H1 (cell line): Measurements from ENCODE around the gene CCDC137. TPM values are rescaled to one million over a fixed set of nuclear protein-coding genes. Genes with fewer than 3 reads are reported as not detected.

Experiments
- ASH2L ChIP-seq: fragments of 200-600, 300-600 bp; sonication (generic); IDR thresholded peaks from one replicate; pipeline ENCODE4 v1.7.1; 2017; ENCODE audit warnings: low read length
- ATF2 ChIP-seq: IDR thresholded peaks from 2 replicates; pipeline ENCODE4 v1.6.1; 2012; ENCODE audit warnings: low read length, inconsistent platforms
- BACH1 ChIP-seq: IDR thresholded peaks from 2 replicates; pipeline ENCODE4 v1.6.1; 2012; ENCODE audit warnings: low read length, improper control_type of control experiment
- CBX5 ChIP-seq: fragments of 300-800, 300-1000 bp; sonication (generic); IDR thresholded peaks from 2 replicates; pipeline ENCODE4 v1.7.1; 2016; ENCODE audit warnings: antibody characterized with exemption, low read length, low read depth
- CEBPB ChIP-seq: IDR thresholded peaks from 2 replicates; pipeline ENCODE4 v1.6.1; 2012; ENCODE audit warnings: low read depth, low read length
- CHD2 ChIP-seq: IDR thresholded peaks from 2 replicates; pipeline ENCODE4 v1.6.1; 2012; ENCODE audit warnings: low read length, improper control_type of control experiment
- CTBP2 ChIP-seq: IDR thresholded peaks from 2 replicates; pipeline ENCODE4 v1.7.0; 2011; ENCODE audit warnings: borderline replicate concordance, mild to moderate bottlenecking, moderate library complexity, mixed read lengths, low read length; ENCODE audit not compliant: insufficient read depth, insufficient read length
- EGR1 ChIP-seq: IDR thresholded peaks from 2 replicates; pipeline ENCODE4 v1.6.1; 2011; ENCODE audit warnings: low read depth, low read length, borderline replicate concordance
- GTF2F1 ChIP-seq: IDR thresholded peaks from 2 replicates; pipeline ENCODE4 v1.6.1; 2012; ENCODE audit warnings: low read depth, low read length, improper control_type of control experiment, borderline replicate concordance
- JUN ChIP-seq: IDR thresholded peaks from 2 replicates; pipeline ENCODE4 v1.6.1; 2011; ENCODE audit warnings: low read depth, mild to moderate bottlenecking, improper control_type of control experiment, low read length
- KDM1A ChIP-seq: fragments of 200-600, 300-600 bp; sonication (generic); IDR thresholded peaks from 2 replicates; pipeline ENCODE4 v1.7.1; 2016; ENCODE audit warnings: mild to moderate bottlenecking, low read length, borderline replicate concordance
- NANOG ChIP-seq: IDR thresholded peaks from 2 replicates; pipeline ENCODE4 v1.6.1; 2011; ENCODE audit warnings: low read length, low read depth, mild to moderate bottlenecking, inconsistent platforms; ENCODE audit not compliant: insufficient read depth, poor library complexity, severe bottlenecking
- NRF1 ChIP-seq: IDR thresholded peaks from 2 replicates; pipeline ENCODE4 v1.6.1; 2011; ENCODE audit warnings: mild to moderate bottlenecking, low read depth, low read length, improper control_type of control experiment
- RAD21 ChIP-seq, 2 experiments: IDR thresholded peaks in 1 of 2; conservative IDR thresholded peaks in 1 of 2; 2 replicates each; pipeline ENCODE4 v1.6.1; 2011; ENCODE audit warnings: low read depth in 2 of 2, low read length in 2 of 2, improper control_type of control experiment in 1 of 2, inconsistent platforms in 1 of 2, mild to moderate bottlenecking in 1 of 2, moderate library complexity in 1 of 2
- RBBP5 ChIP-seq: IDR thresholded peaks from 2 replicates; pipeline ENCODE4 v1.7.1; 2012; ENCODE audit warnings: low read depth, mild to moderate bottlenecking, inconsistent platforms, low read length, moderate library complexity, borderline replicate concordance
- SIX5 ChIP-seq: IDR thresholded peaks from 2 replicates; pipeline ENCODE4 v1.6.1; 2011; ENCODE audit warnings: mild to moderate bottlenecking, low read depth, low read length
- SRF ChIP-seq: IDR thresholded peaks from 2 replicates; pipeline ENCODE4 v1.6.1; 2011; ENCODE audit warnings: mild to moderate bottlenecking, low read depth, low read length, moderate library complexity
- SUZ12 ChIP-seq: fragments of 200-600 bp; sonication (generic); IDR thresholded peaks from 2 replicates; pipeline ENCODE4 v1.6.1; 2012; ENCODE audit warnings: mild to moderate bottlenecking, inconsistent platforms, low read length, moderate library complexity, mixed read lengths
- YY1 ChIP-seq: IDR thresholded peaks from 2 replicates; pipeline ENCODE4 v1.6.1; 2011; ENCODE audit warnings: low read depth, mild to moderate bottlenecking, low read length
- ZNF274 ChIP-seq: IDR thresholded peaks from 2 replicates; pipeline ENCODE4 v1.7.0; 2012; ENCODE audit warnings: low read length, borderline replicate concordance; ENCODE audit errors: extremely low read depth
- polyA plus RNA-seq, 7 experiments: library from polyadenylated mRNA; depleted of rRNA in 3 of 7; stranded (reverse) in 5 of 7; unstranded in 2 of 7; fragments of >200 nt in 5 of 7; fragments of 200-250 nt in 2 of 7; gene quantifications; 1 replicate in 5 of 7; 2 replicates in 1 of 7; 4 replicates in 1 of 7; pipeline versions ENCODE4 v1.2.1 to v1.2.3, GENCODE V29; 2011 to 2013; ENCODE audit warnings: missing spikeins in 2 of 7, mixed read lengths in 2 of 7
- total RNA-seq: library from RNA; stranded (reverse); fragmentation: NEBNext Ultra II Directional; extraction: Animal tissue kit (Norgen Biotek cat#: 25700); gene quantifications from 2 replicates; pipeline ENCODE4 v1.2.1, GENCODE V29; 2021
- TF ChIP-seq, protein P1 (sequence below): IDR thresholded peaks from 2 replicates; pipeline ENCODE4 v1.6.1; 2011; ENCODE audit warnings: low read depth, mild to moderate bottlenecking, low read length; ENCODE audit not compliant: insufficient read depth

Gene CCDC137
- total and polyA plus RNA-seq, 2 of the 8 experiments (the other 6 are each of a cell fraction or from before 2014, with no cell fraction given), result 17.6 to 38.6 TPM

DNA sequence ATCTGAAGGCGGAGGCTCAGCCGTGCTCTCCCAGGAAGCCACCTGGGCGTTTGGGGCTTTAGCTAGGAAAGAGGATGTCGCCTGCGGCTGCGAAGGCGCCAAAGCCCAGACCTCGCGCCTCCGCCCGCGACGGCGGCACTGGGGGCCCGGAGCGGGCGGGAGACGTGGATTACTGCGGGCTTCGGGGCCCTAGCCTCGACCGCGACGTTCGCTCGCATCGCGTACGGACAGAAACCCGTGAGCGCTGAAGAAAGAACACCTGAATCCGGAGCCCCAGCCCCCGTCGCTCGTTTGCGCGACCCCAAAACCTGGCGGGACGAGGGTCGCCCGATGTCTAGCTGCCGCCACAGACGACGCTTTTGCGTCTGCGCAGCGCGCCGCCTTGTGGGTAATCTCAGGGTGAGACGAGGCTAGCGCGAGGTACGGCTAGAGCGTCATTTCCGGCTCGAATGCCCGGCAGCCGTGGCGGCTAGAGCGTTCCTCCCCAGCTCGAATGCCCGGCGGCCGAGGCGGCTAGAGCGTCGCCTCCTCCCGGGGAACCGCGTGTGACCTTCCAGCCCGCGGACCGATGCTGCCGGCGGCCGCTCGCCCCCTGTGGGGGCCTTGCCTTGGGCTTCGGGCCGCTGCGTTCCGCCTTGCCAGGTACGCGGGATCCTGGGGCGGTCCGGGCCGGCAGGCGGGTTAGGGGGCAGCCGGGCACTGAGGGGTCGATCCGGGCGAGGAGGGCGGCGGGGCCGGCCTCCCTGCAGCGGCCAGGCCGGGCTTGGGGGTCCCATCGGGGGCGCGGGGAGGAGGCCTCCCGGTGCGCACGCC lies 36.6 kb downstream of the CCDC137 start, which contains the start of gene MRPL12 (continued):
- TF ChIP-seq CTBP2 (no peak), CEBPB (no peak), NRF1 (peak; percentile 62), ASH2L (peak; percentile 77), KDM1A (no peak), EGR1 (peak; percentile 76), CBX5 (no peak), NANOG (no peak), GTF2F1 (peak; percentile 69; the same call in 1 of the 2 replicates), ATF2 (no peak), SIX5 (no peak), SRF (no peak), RAD21 (IDR thresholded peaks at IDR 0.05 in 1 of 2, conservative IDR thresholded peaks at IDR 0.05 in 1 of 2; ENCODE audit: low read depth in 2 of 2, low read length in 2 of 2) (no peak), RBBP5 (0 out of 2 replicates have a peak, but pooled peaks have one; percentile 75), JUN (no peak), ZNF274 (no peak), SUZ12 (no peak), BACH1 (no peak), CHD2 (peak; percentile 93), YY1 (no peak)
- TF ChIP-seq, protein P1, sequence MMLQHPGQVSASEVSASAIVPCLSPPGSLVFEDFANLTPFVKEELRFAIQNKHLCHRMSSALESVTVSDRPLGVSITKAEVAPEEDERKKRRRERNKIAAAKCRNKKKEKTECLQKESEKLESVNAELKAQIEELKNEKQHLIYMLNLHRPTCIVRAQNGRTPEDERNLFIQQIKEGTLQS, result no peak
